Measurements from ENCODE around the gene SH3PXD2A. TPM values are rescaled to one million over a fixed set of nuclear protein-coding genes. Genes with fewer than 3 reads are reported as not detected.

The SH3PXD2A gene
- total RNA-seq, 1 experiment from 2014 or later: 4.5 TPM

GRCh38 chr10:103829838-103830465 is 25.4 kb downstream of the SH3PXD2A start:
- Mint-ChIP-seq H3K27me3 (ENCODE audit: low read depth) (0 out of 2 replicates have a peak, but pooled peaks cover 2% of the 10 kb centered on the region), H3K4me1 (peaks cover 33 to 42% of the 10 kb centered on the region in 2 experiments), H3K9me3 (peaks cover 3 to 7% of the 10 kb centered on the region in 2 experiments), H3K36me3 (ENCODE audit: insufficient read depth in 1 of 3, low read depth in 3 of 3) (no peaks in the 10 kb centered on the region), H3K4me3 (no peak overlapping the region), H3K27ac (peak overlapping the region in 1 of 3 experiments; percentile 24; a peak in 1 of 7 replicates)
- DNase-seq: no peak
- Histone ChIP-seq H3K27me3 (ENCODE audit: insufficient read depth, low read length) (no peaks in the 10 kb centered on the region), H3K79me2 (ENCODE audit: insufficient read depth, low read length) (no peaks in the 10 kb centered on the region), H3K27ac (ENCODE audit: insufficient read length, low read depth, low read length) (no peak overlapping the region), H3K23ac (ENCODE audit: insufficient read length, low read depth, low read length) (no peak overlapping the region), H3K23me2 (ENCODE audit: insufficient read length, low read depth, low read length, poor library complexity, severe bottlenecking) (no peaks in the 10 kb centered on the region), H3K18ac (ENCODE audit: insufficient read length, low read depth, low read length) (no peak overlapping the region), H4K8ac (replicated peaks; ENCODE audit: insufficient read length, low read depth, low read length) (no peak overlapping the region), H2AFZ (ENCODE audit: low read length) (no peak overlapping the region), H2BK120ac (ENCODE audit: low read depth, low read length, poor library complexity, severe bottlenecking) (no peak overlapping the region), H3K9me3 (ENCODE audit: control insufficient read depth, low read depth, low read length) (no peaks in the 10 kb centered on the region), H2BK5ac (ENCODE audit: insufficient read length, low read length) (no peak overlapping the region), H4K5ac (ENCODE audit: insufficient read length, low read depth, low read length) (no peak overlapping the region), H2BK20ac (ENCODE audit: low read depth, low read length, poor library complexity, severe bottlenecking) (no peak overlapping the region), H3K4me2 (ENCODE audit: insufficient read depth, insufficient read length, low read length) (no peak overlapping the region), H3K4me1 (ENCODE audit: insufficient read depth, low read length) (peaks cover 9% of the 10 kb centered on the region; the same call in 1 of the 2 replicates), H4K20me1 (ENCODE audit: control insufficient read depth, insufficient read depth, insufficient read length) (no peaks in the 10 kb centered on the region), H2AK5ac (ENCODE audit: insufficient read length, low read length) (no peak overlapping the region), H3K56ac (ENCODE audit: insufficient read length, low read depth, low read length) (no peak overlapping the region), H3T11ph (ENCODE audit: low read length) (no peak overlapping the region), H4K91ac (ENCODE audit: insufficient read length, low read depth, low read length) (no peak overlapping the region), H3K9ac (ENCODE audit: extremely low read depth, insufficient read length, low read length) (no peak overlapping the region), H2BK12ac (ENCODE audit: insufficient read length, low read depth, low read length) (no peak overlapping the region), H3K14ac (ENCODE audit: insufficient read depth, low read length) (no peak overlapping the region), H3K79me1 (ENCODE audit: insufficient read depth, low read depth, low read length, poor library complexity, severe bottlenecking) (no peaks in the 10 kb centered on the region), H2BK15ac (ENCODE audit: low read depth, low read length) (no peak overlapping the region), H3K4ac (ENCODE audit: low read depth, low read length) (no peak overlapping the region)
- TF ChIP-seq, protein P1, sequence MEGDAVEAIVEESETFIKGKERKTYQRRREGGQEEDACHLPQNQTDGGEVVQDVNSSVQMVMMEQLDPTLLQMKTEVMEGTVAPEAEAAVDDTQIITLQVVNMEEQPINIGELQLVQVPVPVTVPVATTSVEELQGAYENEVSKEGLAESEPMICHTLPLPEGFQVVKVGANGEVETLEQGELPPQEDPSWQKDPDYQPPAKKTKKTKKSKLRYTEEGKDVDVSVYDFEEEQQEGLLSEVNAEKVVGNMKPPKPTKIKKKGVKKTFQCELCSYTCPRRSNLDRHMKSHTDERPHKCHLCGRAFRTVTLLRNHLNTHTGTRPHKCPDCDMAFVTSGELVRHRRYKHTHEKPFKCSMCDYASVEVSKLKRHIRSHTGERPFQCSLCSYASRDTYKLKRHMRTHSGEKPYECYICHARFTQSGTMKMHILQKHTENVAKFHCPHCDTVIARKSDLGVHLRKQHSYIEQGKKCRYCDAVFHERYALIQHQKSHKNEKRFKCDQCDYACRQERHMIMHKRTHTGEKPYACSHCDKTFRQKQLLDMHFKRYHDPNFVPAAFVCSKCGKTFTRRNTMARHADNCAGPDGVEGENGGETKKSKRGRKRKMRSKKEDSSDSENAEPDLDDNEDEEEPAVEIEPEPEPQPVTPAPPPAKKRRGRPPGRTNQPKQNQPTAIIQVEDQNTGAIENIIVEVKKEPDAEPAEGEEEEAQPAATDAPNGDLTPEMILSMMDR (conservative IDR thresholded peaks at IDR 0.05): no peak
- no CpG with 5 or more reads among the region's 5 CpGs for WGBS (ENCODE audit: extremely low coverage, insufficient read length, low lambda C conversion rate)

Measured in H9 (cell line).